Mesothelial cell of epicardium (in vitro differentiated cells): ENCODE data around the gene CCIN. TPM values are rescaled to one million over a fixed set of nuclear protein-coding genes. Genes with fewer than 3 reads are reported as not detected.
"Not testable (repeated sequence)": the region's sequence is repeated elsewhere in the genome, so short reads cannot be mapped to it uniquely, and the experiment has no call there.

ENCODE experiments used
- DNase-seq, 2 experiments: peaks; one replicate each; pipeline ENCODE4 v3.0.0; 2021; ENCODE audit warnings: low spot score in 2 of 2; ENCODE audit not compliant: unreplicated experiment in 2 of 2
- H3K27ac Mint-ChIP-seq: 2 replicates; pipeline ENCODE4 v1.8.0; 2021; ENCODE audit warnings: mixed read lengths
- H3K27me3 Mint-ChIP-seq: 2 replicates; pipeline ENCODE4 v1.8.0; 2021; ENCODE audit warnings: low read depth, mixed read lengths
- H3K36me3 Mint-ChIP-seq: 2 replicates; pipeline ENCODE4 v1.8.0; 2021; ENCODE audit warnings: mixed read lengths
- H3K4me1 Mint-ChIP-seq: 2 replicates; pipeline ENCODE4 v1.8.0; 2021; ENCODE audit warnings: mixed read lengths
- H3K4me3 Mint-ChIP-seq: 2 replicates; pipeline ENCODE4 v1.8.0; 2021; ENCODE audit warnings: mild to moderate bottlenecking, moderate library complexity, mixed read lengths
- H3K9me3 Mint-ChIP-seq: 2 replicates; pipeline ENCODE4 v1.8.0; 2021; ENCODE audit warnings: mixed read lengths
- total RNA-seq: library from RNA; stranded (reverse); gene quantifications from 3 replicates; pipeline ENCODE4 v1.2.1, GENCODE V29; 2021
- TF ChIP-seq, protein P1 (sequence below): fragments of 200-600 bp; sonication (generic); IDR thresholded peaks from one replicate; pipeline ENCODE4 v1.5.0; 2021; ENCODE audit warnings: antibody characterized with exemption; ENCODE audit not compliant: unreplicated experiment

CCIN gene
- total RNA-seq, 1 donor from 2014 or later, result 0.40 TPM

- peaks cover 4% of the 10 kb centered on the region for H3K9me3 Mint-ChIP-seq
- H3K4me3 Mint-ChIP-seq, result no peak overlapping the region
- no peaks in the 10 kb centered on the region for H3K27me3 Mint-ChIP-seq
- H3K27ac Mint-ChIP-seq, result no peak overlapping the region
- no peaks in the 10 kb centered on the region for H3K36me3 Mint-ChIP-seq
- TF ChIP-seq, protein P1, sequence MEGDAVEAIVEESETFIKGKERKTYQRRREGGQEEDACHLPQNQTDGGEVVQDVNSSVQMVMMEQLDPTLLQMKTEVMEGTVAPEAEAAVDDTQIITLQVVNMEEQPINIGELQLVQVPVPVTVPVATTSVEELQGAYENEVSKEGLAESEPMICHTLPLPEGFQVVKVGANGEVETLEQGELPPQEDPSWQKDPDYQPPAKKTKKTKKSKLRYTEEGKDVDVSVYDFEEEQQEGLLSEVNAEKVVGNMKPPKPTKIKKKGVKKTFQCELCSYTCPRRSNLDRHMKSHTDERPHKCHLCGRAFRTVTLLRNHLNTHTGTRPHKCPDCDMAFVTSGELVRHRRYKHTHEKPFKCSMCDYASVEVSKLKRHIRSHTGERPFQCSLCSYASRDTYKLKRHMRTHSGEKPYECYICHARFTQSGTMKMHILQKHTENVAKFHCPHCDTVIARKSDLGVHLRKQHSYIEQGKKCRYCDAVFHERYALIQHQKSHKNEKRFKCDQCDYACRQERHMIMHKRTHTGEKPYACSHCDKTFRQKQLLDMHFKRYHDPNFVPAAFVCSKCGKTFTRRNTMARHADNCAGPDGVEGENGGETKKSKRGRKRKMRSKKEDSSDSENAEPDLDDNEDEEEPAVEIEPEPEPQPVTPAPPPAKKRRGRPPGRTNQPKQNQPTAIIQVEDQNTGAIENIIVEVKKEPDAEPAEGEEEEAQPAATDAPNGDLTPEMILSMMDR, result no peak
- DNase-seq, result no peak
- H3K4me1 Mint-ChIP-seq, result peaks cover 5% of the 10 kb centered on the region
These were observed 5.5 kb downstream of the CCIN start for GRCh38 chr9:36174731-36175130.

DNA sequence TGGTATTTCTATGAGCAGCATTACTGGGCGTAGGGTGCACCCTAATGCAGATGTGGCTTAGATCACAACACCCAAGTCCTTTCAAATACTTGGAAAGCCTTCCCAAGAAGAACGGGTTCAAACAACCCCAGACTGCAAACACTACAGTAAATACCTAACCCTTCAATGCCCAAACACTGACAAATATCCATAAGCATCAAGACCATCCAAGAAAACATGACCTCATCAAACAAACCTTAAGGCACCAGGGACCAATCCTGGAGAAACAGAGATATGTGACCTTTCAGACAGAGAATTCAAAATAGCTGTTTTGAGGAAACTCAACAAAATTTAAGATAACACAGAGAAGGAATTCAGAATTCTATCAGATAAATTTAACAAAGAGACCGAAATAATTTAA is 6.0 kb downstream of the CCIN start:
- H3K4me1 Mint-ChIP-seq, H3K27me3 Mint-ChIP-seq: not testable (repeated sequence)

GRCh38 chr9:36176496-36176895 is 7.3 kb downstream of the CCIN start:
- not testable (repeated sequence) for DNase-seq, H3K4me1 Mint-ChIP-seq, H3K4me3 Mint-ChIP-seq, H3K27ac Mint-ChIP-seq, H3K27me3 Mint-ChIP-seq, H3K36me3 Mint-ChIP-seq
- peaks cover 15% of the 10 kb centered on the region for H3K9me3 Mint-ChIP-seq

More for the DNA sequence above, 6.0 kb downstream of the CCIN start:
- not testable (repeated sequence) for H3K4me3 Mint-ChIP-seq, H3K9me3 Mint-ChIP-seq, DNase-seq, H3K36me3 Mint-ChIP-seq, H3K27ac Mint-ChIP-seq

- no peaks in the 10 kb centered on the region for H3K36me3 Mint-ChIP-seq
- no peak overlapping the region for H3K4me3 Mint-ChIP-seq
- TF ChIP-seq, protein P1, result no peak
- H3K4me1 Mint-ChIP-seq, result peaks cover 5% of the 10 kb centered on the region
- no peak for DNase-seq
- H3K9me3 Mint-ChIP-seq, result peaks cover 15% of the 10 kb centered on the region
- H3K27me3 Mint-ChIP-seq, result no peaks in the 10 kb centered on the region
- H3K27ac Mint-ChIP-seq, result no peak overlapping the region
These were observed 8.4 kb downstream of the CCIN start for GRCh38 chr9:36177571-36177970.

- H3K9me3 Mint-ChIP-seq, result peaks cover 15% of the 10 kb centered on the region
- not testable (repeated sequence) for H3K36me3 Mint-ChIP-seq, H3K27ac Mint-ChIP-seq, H3K4me3 Mint-ChIP-seq, DNase-seq, H3K27me3 Mint-ChIP-seq, H3K4me1 Mint-ChIP-seq
These were observed 11.1 kb downstream of the CCIN start for GRCh38 chr9:36180243-36180642.

DNA sequence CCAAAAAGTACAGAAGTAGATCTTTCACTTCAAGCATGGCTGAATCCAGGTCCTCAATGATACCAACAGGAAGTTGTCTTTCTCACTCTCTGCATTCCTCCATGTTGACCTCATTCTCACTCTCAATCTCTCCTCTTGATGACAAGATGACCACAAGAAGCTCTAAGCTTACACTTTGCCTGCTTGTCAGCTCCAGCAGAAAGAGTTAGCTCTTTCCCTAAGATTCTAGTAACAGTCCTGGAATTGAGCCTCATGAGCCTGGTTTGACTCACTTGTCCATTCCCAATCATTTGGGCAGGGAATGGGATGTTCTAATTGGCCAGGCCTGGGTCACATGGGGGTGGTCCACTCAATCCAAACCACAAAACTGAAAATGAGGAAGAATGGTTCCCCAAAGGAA is 18.2 kb downstream of the CCIN start:
- no peaks in the 10 kb centered on the region for H3K27me3 Mint-ChIP-seq
- no peaks in the 10 kb centered on the region for H3K9me3 Mint-ChIP-seq
- H3K4me3 Mint-ChIP-seq, result no peak overlapping the region
- H3K36me3 Mint-ChIP-seq, result no peaks in the 10 kb centered on the region
- H3K27ac Mint-ChIP-seq, result no peak overlapping the region
- DNase-seq, result no peak
- peaks cover 17% of the 10 kb centered on the region for H3K4me1 Mint-ChIP-seq
- TF ChIP-seq, protein P1, result no peak

DNA sequence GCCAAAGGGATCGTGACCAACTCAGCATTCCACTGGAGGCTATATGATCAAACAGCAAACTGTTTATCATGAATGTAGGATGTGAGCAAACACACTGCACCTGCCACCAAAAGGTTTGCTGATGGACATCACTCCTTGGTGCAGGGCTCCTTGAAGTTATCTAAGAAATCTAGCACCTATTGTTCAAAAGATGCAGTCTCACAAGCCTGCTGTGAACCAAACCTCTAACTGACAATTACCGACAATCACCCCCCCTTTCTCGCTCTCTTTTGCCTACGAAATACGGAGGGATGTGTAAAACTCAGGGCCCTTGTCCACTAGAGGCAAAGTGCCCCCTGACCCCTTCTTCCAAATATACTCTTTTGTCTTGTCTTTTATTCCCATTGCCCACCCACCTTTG is 19.0 kb downstream of the CCIN start:
- Mint-ChIP-seq H3K27ac (no peak overlapping the region), H3K4me1 (peaks cover 25% of the 10 kb centered on the region), H3K27me3 (no peaks in the 10 kb centered on the region), H3K36me3 (no peaks in the 10 kb centered on the region), H3K4me3 (no peak overlapping the region), H3K9me3 (no peaks in the 10 kb centered on the region)
- DNase-seq, result no peak
- TF ChIP-seq, protein P1, result no peak
